ENCODE measurements around the gene IRGQ.
A peak's percentile ranks its signal among the peaks of the same experiment; 100 is the strongest.

DNA sequence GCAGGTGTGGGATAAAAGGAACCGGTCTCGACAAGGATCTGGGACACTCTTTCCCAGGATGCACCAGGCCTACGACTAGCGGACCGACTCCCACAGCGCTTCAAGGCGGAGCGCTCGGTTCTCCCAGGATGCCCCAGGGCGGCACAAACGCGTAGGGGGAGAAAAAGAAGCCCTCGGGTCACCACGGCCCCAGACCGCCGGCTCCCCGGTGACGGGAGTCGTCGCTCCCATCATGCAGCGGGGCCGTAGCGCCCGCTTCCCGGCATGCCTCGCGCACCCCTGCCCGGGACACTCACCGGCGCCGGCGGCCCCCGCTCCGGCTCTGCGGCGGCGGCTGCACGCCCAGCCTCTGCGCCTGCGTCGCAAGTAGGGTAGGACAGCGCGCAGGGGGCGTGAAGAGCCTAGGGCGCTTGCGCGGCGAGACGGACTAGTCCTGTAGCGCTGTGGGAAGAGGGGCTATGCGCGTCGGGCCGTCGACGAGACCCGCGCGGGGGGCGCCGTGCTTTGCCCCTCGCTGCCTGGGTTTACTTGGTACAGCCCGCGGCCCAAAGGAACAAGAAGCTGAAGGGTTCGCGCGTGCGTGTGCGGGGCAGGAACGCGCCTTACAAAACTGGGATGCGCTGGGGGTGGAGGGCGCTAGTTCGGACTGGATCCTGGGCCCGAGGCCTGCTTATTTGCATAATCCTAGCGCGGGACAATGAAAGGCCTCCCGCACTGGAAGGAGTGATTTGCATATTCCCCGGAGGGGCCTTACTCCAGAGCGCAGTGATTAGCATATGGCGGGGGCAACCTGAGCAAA is 23.5 kb upstream of the IRGQ start, which contains the start of gene ZNF428:
- TF ChIP-seq, protein P1, sequence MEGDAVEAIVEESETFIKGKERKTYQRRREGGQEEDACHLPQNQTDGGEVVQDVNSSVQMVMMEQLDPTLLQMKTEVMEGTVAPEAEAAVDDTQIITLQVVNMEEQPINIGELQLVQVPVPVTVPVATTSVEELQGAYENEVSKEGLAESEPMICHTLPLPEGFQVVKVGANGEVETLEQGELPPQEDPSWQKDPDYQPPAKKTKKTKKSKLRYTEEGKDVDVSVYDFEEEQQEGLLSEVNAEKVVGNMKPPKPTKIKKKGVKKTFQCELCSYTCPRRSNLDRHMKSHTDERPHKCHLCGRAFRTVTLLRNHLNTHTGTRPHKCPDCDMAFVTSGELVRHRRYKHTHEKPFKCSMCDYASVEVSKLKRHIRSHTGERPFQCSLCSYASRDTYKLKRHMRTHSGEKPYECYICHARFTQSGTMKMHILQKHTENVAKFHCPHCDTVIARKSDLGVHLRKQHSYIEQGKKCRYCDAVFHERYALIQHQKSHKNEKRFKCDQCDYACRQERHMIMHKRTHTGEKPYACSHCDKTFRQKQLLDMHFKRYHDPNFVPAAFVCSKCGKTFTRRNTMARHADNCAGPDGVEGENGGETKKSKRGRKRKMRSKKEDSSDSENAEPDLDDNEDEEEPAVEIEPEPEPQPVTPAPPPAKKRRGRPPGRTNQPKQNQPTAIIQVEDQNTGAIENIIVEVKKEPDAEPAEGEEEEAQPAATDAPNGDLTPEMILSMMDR (IDR thresholded peaks at IDR 0.05; ENCODE audit: low read length) = peak; percentile 9; the same call in 1 of the 2 replicates
- no peak for TF ChIP-seq EZH2 (IDR thresholded peaks at IDR 0.05; ENCODE audit: borderline replicate concordance, low read length)

All from OCI-LY1 (cell line).